Stimulated activated CD4-positive, alpha-beta T cell treated with anti-CD3 and anti-CD28 coated beads, TNF-alpha, amount 100 ng/mL, for 1 hour (primary cell): ENCODE data around the gene PPIG.
"Not testable (repeated sequence)": the region's sequence is repeated elsewhere in the genome, so short reads cannot be mapped to it uniquely, and the experiment has no call there.

Experiments used
- DNase-seq, 3 donors: peaks; one replicate each; pipeline ENCODE4 v3.0.0-alpha.2; 2020; ENCODE audit warnings: low read depth in 3 of 3, low spot score in 1 of 3

Gene PPIG

DNA sequence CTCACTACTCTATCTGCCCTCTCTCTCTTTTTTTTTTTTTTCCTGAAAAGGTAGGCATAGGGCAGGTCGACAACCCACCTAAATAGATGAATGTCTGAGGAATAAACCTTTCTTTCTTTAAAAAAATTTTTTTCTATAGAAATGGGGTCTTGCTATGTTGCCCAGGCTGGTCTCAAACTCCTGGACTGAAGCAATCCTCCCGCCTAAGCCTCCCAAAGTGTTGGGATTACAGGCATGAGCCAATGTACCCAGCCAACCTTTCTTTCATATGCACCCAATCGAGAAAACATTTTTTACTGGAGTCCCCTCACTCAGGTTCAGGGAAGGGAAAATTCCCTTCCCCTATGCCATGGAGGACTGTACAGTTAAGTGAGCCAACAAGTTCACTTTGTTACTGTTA lies 79.1 kb downstream of the PPIG start:
- no peak for DNase-seq

DNA sequence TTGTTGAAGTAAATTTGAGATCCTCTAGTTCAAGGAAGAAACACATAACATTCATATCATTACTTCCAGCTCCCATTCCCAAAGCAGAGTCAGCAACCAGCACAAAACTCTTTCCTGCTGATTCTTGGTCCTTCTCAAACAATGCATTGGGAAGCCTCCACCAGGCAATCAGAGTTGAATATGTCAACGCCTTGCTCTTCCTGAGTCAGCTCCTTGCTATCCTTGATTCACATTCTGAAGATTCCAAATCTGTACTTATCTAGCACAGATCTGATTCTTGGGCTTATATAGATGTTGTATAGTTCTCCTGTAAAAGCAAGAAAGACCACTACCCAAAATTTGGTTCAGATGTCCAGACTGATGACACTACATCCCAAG lies 80.4 kb downstream of the PPIG start:
- DNase-seq, result no peak

DNA sequence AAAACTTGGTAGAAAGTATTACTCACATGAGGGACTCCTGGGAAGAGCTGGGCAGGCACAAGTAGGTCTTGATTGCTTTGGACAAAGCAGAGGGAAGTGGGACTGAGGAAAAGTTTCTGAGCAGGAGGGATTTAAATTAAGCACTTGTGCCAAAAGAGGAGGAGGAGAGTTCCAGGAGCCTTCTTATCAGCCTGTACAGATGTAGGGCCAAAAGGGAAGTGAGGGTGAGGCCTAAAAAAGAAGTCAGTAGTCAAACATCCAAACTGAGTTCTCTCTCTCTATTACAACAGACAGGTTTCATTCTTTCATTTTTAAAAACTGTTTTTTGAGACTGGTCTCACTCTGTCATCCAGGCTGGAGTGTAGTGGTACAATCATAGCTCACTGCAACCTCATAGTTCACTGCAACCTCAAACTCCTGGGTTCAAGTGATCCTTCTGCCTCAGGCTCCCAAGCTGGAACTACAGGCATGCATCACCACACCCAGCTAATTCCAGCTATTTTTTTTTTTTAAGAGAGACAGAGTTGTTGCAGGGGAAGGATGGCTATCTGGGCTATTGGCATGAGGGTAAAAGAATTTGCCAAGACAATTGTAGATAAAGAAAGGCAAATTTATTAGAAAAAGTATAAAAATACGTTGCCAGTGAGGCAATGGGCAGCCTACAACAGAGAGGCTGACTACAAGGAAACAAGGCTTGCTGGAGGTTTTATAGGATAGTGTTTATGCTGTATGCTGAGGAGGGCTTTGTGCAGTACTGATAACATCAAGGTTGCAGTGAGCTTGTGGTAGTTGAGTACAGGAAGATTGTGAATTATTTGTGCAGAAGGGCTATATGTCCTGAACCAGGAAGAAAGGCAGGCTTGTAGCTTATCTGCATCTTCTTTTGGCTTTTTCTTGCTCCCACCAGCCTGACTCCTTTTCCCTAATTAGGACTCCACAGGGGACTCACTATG lies 81.1 kb downstream of the PPIG start:
- DNase-seq, result no peak

DNA sequence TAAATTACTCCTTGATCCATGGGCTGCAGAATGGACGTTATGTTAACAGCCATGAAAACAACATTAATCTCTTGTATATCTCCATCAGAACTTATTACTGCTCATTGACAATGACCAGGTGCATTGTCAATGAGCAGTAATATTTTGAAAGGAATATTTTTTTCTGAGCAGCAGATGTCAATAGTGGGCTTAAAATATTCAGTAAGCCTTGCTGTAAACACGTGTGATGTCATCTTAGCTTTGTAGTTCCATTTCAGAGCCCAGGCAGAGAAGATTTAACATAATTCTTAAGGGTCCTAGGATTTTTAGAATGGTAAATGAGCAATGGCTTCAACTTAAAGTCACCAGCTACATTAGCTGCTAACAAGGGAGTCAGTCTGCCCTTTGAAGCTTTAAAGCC lies 83.4 kb downstream of the PPIG start:
- no peak for DNase-seq

DNA sequence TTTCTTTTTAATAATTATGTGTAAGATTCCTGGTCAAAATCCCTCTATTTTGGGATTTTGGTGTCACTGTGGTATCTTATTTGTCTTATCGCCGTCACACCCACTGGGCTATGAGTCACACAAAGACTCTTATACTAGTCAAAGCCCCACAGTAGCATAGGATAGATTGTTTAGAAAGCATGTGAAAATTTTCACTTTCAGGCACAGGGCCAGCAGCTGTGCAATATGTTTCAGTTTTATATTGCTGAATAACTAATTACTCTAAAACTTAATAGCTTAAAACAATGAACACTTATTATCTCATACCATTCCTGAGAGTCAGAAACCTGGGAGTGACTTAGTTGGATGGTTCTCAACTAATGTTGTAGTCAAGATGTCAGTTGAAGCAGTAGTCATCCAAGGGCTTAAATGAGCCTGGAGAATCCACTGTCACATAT lies 86.1 kb downstream of the PPIG start:
- no peak for DNase-seq

DNA sequence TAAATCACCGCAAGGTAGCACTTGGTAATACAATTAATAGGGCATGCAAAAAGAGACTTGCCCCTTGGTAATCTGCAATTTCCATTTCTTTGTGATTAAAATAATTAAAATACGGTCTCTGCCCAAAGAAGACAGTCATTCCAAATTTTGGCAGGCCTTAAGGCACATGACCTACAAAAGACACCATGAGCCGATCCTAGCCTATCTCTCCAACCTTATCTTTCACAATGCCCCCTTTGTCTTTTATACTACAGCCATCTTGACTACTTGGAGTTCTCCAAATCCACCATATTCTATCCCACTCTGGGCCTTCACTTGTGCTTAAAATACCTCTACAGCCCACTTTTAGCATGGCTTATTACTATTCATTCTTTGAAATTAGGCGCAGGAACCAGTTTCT lies 86.8 kb downstream of the PPIG start:
- DNase-seq, result no peak

DNA sequence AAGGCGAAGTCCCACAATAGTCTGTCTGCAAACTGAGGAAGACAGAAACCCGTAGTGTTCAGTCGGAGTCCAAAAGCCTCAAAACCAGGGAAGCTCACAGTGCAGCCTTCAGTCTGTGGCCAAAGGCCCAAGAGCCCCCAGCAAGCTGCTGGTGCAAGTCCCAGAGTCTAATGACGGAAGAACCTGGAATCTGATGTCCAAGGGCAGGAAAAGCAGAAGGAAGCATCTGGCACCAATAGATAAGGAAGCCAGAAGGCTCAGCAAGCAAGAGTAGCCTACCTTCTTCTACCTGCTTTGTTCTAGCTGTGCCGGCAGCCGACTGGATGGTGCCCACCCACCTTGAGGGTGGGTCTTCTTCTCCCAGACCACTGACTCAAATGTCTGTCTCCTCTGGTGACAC lies 88.3 kb downstream of the PPIG start:
- no peak for DNase-seq

DNA sequence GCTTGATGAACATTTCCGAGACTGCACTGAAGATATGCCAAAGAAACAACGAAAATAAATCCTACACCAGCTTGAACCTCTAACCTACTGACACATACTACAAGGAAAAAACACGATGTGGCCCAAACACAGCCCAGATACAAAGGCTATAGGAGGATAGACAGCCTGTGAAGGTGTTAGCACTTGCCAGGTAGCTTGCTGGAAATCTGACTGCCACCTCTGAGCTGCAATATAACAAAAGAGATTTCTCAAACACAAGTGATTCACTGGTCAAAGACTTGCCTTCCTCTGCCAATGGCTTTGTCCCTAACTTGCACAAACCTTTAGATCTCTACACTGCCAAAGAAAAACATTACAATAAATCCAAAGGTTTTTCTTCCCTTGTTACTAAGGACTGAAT lies 89.0 kb downstream of the PPIG start:
- DNase-seq, result no peak

DNA sequence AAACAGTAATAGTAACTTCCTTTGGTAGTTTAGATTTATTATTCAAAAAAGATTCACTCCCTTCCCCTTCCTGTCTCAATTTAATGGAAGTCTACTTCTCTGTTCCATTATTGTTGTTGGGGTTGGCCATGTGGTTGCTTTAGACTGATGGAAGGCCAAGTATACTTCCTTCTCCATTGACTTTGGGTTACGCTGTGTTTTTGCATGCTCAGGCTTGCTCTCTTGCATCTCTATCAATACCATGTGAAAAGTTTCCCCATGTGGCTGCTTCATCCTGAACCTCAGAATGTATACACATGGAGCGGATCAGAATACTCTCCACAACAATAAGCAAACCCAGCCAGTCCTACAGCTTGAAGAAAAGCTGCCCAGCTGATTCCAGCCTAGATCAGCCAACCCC lies 89.8 kb downstream of the PPIG start:
- DNase-seq, result no peak

DNA sequence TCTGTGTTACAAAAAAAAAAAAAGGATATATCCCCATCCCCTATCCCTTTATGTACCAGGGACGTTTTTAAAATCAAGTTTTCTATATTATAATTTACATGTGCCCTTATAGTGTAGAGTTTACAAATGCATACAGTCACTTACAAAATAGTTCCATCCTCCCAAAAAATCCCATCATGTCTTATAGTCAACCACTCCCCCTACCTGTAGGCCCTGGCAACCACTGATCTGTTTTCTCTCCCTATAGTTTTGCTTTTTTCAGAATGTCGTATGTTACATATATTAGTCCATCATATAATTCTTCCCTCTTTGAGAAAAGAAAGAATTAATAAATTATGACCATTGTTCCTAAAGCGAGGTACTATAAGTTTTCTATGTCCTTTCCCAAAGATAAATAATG lies 92.2 kb downstream of the PPIG start:
- no peak for DNase-seq

DNA sequence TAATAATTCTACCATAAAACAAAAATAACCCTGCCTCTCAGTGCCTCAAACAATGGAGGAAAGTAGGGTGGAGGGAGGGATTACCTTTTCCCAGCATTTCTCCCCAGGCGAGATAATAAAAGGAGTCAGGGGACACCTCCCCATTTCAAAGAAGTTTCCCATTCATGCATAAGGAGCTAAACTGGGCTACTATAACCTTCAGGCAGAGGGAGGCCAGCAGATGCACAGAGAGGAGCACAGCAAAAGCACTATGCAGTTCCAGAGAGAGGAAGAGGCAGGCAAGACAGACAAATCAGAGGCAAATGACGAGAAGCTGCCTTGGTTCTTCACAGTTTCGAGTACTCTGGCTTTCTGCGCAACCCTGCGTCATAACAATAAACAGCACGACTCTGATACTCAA lies 92.7 kb downstream of the PPIG start:
- DNase-seq, result no peak

DNA sequence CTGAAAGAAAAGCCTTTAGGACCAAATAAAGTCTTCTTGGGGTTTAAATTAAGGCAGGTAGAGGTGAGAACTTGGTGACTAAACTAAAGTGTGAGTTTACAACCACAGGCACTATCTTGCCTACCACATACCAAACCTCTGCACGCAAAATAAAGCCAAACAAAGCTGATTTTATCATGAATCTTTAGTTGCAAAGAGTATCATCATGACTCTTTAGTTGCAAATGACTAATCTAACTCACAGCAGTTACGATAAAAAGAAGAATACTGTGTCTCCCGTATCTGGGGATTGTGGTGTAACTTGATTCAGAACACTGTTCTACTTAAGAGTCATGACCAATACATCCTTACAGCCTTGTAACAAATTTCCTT lies 98.9 kb downstream of the PPIG start:
- no peak for DNase-seq

DNA sequence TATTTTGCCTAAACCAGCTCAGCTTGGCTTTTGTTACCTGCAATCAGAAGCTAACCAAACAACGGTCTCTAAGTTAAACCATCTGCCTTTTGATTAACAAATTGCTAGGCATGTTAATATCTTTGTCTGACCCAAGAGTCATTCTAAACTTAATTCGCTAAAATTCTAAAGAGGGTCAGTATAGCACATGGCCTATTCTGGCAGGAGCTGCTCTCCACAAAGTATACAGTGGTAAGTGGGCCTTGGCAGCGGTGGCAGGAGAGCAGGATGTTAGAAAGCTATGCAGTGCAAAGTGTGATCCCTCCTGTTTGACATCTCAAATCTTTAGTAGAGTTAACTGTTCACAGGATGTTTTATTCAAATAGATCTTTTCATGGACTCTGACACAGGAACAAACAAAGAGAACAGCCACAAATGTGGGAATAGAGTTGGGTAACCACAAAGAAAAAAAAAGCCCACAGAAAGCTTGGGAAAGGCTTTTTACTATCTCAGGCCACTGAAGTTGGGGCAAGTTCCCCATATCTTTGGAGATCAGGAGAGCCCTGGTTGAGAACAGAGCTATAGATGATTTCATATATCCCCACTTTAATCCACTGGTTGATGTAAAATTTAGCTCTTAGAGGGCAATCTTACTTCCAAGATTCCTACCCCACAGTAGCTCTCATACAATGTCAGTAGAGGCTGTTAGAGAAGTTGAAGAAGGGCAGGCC lies 99.4 kb downstream of the PPIG start:
- no peak for DNase-seq

DNA sequence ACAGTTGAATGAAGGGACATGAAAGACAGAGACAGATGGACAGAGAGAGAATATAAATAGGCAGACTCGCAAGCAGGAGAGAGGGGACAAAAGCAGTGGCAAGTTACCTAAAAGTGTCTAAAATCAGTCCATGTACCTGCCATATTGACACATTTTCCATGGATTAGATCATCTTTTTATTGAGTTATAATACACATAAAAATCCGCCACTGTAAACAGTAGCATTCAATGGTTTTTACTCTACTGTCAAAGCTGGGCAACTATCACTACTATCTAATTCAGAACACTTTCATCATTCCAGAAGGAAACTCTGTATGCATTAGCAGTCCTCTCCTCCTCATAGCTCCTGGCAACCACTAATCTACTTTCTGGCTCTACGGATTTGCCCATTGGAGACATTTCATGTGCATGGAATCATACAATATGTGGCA lies 100.0 kb downstream of the PPIG start:
- no peak for DNase-seq

DNA sequence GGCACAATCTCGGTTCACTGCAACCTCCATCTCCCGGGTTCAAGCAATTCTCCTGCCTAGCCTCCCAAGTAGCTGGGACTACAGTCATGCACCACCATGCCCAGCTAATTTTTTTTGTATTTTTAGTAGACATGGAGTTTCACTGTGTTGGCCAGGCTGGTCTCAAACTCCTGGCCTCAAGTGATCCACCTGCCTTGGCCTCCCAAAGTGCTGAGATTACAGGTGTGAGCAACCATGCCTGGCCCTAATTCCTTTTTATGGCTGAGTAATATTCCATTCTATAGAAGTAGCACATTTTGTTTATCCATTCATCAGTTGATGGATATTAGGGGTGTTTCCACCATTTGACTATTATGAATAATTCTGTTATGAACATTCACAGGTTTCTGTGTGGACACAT lies 100.6 kb downstream of the PPIG start:
- not testable (repeated sequence) for DNase-seq

DNA sequence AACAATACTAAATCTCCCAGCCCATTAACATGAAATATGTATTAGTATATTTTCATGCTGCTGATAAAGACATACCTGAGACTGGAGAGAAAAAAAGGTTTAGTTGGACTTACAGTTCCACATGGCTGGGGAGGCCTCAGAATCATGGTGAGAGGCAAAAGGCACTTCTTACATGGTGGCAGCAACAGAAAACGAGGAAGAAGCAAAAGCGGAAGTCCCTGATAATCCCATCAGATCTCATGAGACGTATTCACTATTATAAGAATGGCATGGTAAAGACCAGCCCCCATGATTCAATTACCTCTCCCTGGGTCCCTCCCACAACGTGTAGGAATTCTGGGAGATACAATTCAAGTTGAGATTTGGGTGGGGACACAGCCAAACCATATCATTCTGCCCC lies 102.7 kb downstream of the PPIG start:
- DNase-seq, result not testable (repeated sequence)

DNA sequence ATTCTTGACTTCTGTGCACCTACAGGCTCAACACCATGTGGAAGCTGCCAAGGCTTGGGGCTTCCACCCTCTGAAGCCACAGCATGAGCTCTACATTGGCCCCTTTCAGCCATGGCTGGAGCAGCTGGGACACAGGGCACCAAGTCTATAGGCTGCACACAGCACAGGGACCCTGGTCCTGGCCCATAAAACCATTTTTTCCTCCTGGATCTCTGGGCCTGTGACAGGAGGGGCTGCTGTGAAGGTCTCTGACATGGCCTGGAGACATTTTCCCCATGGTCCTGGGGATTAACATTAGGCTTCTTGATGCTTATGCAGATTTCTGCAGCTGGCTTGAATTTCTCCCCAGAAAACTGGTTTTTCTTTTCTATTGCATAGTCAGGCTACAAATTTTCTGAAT lies 103.8 kb downstream of the PPIG start:
- not testable (repeated sequence) for DNase-seq

DNA sequence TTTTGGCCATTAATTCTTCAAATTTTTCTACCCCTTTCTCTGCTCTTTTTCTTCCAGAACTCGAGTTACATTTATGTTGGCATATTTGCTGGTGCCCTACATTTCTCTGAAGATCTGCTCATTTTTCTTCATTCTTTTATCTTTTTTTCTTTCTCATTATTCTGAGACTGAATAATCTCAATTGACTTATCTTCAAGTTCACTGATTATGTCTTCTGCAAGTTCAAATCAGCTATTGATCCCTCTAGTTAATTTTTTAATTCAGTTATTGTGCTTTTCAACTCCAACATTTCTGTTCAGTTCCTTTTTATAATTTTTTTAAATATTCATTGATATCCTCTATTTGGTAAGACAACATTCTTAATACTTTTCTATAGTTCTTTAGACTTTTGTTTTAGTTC lies 106.8 kb downstream of the PPIG start:
- no peak for DNase-seq
